Lung (tissue), 12 donors: ENCODE data around the gene TTLL12. TPM values are rescaled to one million over a fixed set of nuclear protein-coding genes. Genes with fewer than 3 reads are reported as not detected.

Source experiments
- ATAC-seq: fragments of 200-7000 bp; cut with Tn5 transposase; one replicate; pipeline ENCODE4 v1.9.1; 2020; ENCODE audit warnings: moderate number of reproducible peaks; ENCODE audit not compliant: insufficient read depth, low FRiP score
- DNase-seq, 3 donors: peaks; one replicate each; pipeline ENCODE4 v3.0.0-alpha.2; 2013 to 2017
- H3K27ac ChIP-seq, 2 donors: one replicate each; pipeline ENCODE4 v1.5.1; 2013; ENCODE audit warnings: mild to moderate bottlenecking in 2 of 2, moderate library complexity in 2 of 2, control low read depth in 1 of 2, inconsistent platforms in 1 of 2, low read depth in 1 of 2, low read length in 1 of 2
- H3K27me3 ChIP-seq, 3 donors: one replicate each; pipeline ENCODE4 v1.5.1; 2013; ENCODE audit warnings: low read length in 2 of 3; ENCODE audit not compliant: control insufficient read depth in 3 of 3, insufficient read depth in 3 of 3
- H3K36me3 ChIP-seq, 4 donors: one replicate each; pipeline ENCODE4 v1.5.1; 2013; ENCODE audit warnings: low read length in 4 of 4, mild to moderate bottlenecking in 1 of 4, moderate library complexity in 1 of 4; ENCODE audit not compliant: control insufficient read depth in 4 of 4, insufficient read depth in 4 of 4
- H3K4me1 ChIP-seq, 5 donors: one replicate each; pipeline ENCODE4 v1.5.1; 2013; ENCODE audit warnings: low read length in 5 of 5, mild to moderate bottlenecking in 2 of 5, moderate library complexity in 1 of 5; ENCODE audit not compliant: control insufficient read depth in 5 of 5, insufficient read depth in 5 of 5
- H3K4me3 ChIP-seq: one replicate; pipeline ENCODE4 v1.5.1; 2013; ENCODE audit warnings: mild to moderate bottlenecking, control low read depth, moderate library complexity
- H3K9ac ChIP-seq, 2 donors: one replicate each; pipeline ENCODE4 v1.5.1; 2013; ENCODE audit warnings: low read length in 2 of 2, control low read depth in 1 of 2; ENCODE audit not compliant: insufficient read depth in 1 of 2
- H3K9me3 ChIP-seq, 4 donors: one replicate each; pipeline ENCODE4 v1.5.1; 2013; ENCODE audit warnings: low read length in 3 of 4, mild to moderate bottlenecking in 1 of 4, moderate library complexity in 1 of 4; ENCODE audit not compliant: control insufficient read depth in 4 of 4, insufficient read depth in 3 of 4
- WGBS, 2 donors: extraction: QIAGEN DNeasy Blood & Tissue Kit; methylation state at CpG; one replicate each; pipeline ENCODE4 v1.1.7; 2013; 5-methylcytosine and 5-hydroxymethylcytosine counted together
- polyA plus RNA-seq, 2 donors: library from polyadenylated mRNA; stranded (reverse); fragments of 200-250 nt; gene quantifications; one replicate each; pipeline ENCODE4 v1.2.1, GENCODE V29; 2013
- total RNA-seq, 2 donors: library from RNA; depleted of rRNA in 1 of 2; stranded (reverse); fragments of >200 nt in 1 of 2; gene quantifications; one replicate each; pipeline ENCODE4 v1.2.1, GENCODE V29; 2014 to 2021
- TF ChIP-seq, protein P1 (sequence below): IDR thresholded peaks from 2 replicates; pipeline ENCODE4 v1.5.1; 2012; ENCODE audit warnings: mild to moderate bottlenecking; ENCODE audit errors: control extremely low read depth, extremely low read depth
- donor health status: control.
- donor health status: control.
- donor health status: Bipolar disorder and iron deficiency.
- donor health status: healthy.
- donor health status: DM: yes; HTN: yes; CAD: no.

TTLL12 gene
- total and polyA plus RNA-seq, 4 donors = 15.8 to 35.5 (median 25.3) TPM

DNA sequence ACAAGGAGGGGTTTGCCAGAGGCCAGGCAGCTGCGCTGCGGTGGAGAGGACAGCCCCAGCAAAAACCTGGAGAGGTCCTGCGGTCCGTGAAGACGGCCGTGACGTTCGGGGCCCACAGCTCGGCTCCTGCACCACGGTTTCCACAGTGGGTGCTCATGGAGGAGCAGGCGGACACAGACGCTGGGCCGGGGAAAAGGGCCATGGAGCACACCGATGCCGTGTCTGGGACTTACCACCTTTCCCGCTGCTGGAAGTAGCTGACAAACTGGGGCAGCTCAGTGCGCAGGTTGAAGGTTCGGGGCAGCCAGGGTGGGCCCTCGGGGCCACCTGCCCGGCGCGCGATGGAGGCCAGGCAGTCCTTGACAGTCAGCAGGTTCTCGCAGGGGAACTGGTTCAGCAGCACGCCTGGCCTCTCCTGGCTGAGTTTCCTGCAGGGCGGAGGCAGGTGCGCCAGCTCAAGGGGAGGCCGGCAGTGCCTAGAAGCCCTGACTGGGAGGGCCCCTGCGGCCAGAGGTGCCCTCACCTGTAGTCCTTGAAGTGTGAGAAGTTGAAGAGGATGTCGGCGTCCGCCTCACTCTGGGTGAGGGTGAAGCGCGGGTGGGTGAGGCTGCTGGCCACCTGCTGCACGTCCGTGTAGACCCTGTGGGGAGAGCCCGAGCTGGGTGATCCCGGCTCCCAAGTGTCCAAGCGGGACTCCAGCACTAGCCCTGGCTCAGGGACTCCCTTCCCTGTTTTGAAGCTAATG lies 12.8 kb downstream of the TTLL12 start:
- Histone ChIP-seq H3K9me3 (peaks cover 0 to 4% (median 0%) of the 10 kb centered on the region in 4 donors), H3K36me3 (peaks cover 0 to 58% (median 23%) of the 10 kb centered on the region in 4 donors), H3K27me3 (no peaks in the 10 kb centered on the region), H3K27ac (no peak overlapping the region), H3K4me1 (peaks cover 0 to 2% (median 0%) of the 10 kb centered on the region in 5 donors), H3K9ac (no peak overlapping the region), H3K4me3 (no peak overlapping the region)
- TF ChIP-seq, protein P1, sequence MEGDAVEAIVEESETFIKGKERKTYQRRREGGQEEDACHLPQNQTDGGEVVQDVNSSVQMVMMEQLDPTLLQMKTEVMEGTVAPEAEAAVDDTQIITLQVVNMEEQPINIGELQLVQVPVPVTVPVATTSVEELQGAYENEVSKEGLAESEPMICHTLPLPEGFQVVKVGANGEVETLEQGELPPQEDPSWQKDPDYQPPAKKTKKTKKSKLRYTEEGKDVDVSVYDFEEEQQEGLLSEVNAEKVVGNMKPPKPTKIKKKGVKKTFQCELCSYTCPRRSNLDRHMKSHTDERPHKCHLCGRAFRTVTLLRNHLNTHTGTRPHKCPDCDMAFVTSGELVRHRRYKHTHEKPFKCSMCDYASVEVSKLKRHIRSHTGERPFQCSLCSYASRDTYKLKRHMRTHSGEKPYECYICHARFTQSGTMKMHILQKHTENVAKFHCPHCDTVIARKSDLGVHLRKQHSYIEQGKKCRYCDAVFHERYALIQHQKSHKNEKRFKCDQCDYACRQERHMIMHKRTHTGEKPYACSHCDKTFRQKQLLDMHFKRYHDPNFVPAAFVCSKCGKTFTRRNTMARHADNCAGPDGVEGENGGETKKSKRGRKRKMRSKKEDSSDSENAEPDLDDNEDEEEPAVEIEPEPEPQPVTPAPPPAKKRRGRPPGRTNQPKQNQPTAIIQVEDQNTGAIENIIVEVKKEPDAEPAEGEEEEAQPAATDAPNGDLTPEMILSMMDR = no peak
- DNase-seq (no peak), ATAC-seq (no peak)
- WGBS, 2 donors = 94 to 96% methylated on average over 39 of the region's 39 CpGs

DNA sequence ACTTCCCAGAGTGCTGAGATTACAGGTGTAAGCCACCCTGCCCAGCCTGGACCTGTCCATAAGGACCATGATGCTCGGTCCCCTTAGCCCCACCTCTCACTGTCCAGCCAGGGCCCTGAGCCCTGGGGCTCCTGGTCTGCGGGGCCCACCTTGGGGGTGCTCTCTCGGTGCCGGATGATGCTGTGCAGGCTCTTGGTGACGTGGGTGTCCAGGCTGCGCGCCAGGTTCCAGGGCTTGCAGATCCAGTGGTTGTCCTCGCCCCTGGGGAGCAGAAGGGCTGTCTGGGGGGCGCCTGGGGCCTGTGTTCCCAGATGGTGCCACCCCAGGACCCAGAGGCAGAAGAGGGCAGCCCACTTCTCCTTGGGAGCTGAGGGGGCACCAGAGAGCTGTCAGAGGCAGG lies 13.4 kb downstream of the TTLL12 start:
- peaks cover 0 to 4% (median 0%) of the 10 kb centered on the region in 4 donors for H3K9me3 ChIP-seq
- no peak for ATAC-seq
- no peak for DNase-seq
- H3K4me3 ChIP-seq = no peak overlapping the region
- H3K9ac ChIP-seq = no peak overlapping the region
- TF ChIP-seq, protein P1 = no peak
- H3K27me3 ChIP-seq = no peaks in the 10 kb centered on the region
- WGBS, 2 donors = 95 to 97% methylated on average over 9 of the region's 9 CpGs
- peaks cover 0 to 59% (median 20%) of the 10 kb centered on the region in 4 donors for H3K36me3 ChIP-seq
- no peak overlapping the region for H3K27ac ChIP-seq
- H3K4me1 ChIP-seq = peaks cover 0 to 2% (median 0%) of the 10 kb centered on the region in 5 donors

DNA sequence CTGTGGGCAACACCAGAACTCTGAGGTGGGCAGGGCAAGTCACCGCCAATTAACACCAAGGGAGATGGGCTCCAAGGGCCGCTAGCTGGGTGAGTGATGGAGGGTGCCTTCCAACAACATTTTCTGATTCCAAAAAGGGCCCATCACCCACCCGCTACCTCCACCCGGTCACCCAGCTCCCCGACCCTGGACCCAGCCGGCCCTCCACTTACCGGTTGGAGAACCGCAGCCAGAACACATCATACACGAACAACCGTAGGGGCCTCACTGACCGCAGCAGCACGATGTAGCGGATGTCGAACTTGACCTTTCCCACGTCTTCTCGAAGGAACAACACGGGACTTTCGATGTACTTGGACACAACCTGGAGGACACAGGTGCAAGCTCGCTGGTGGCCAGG lies 14.7 kb downstream of the TTLL12 start:
- WGBS, 2 donors = 97% methylated on average over 19 of the region's 19 CpGs
- peaks cover 0 to 68% (median 20%) of the 10 kb centered on the region in 4 donors for H3K36me3 ChIP-seq
- TF ChIP-seq, protein P1 = no peak
- H3K4me1 ChIP-seq = peaks cover 0 to 2% (median 0%) of the 10 kb centered on the region in 5 donors
- H3K4me3 ChIP-seq = no peak overlapping the region
- no peak overlapping the region for H3K9ac ChIP-seq
- no peak for DNase-seq
- ATAC-seq = no peak
- peaks cover 0 to 4% (median 0%) of the 10 kb centered on the region in 4 donors for H3K9me3 ChIP-seq
- H3K27ac ChIP-seq = no peak overlapping the region
- no peaks in the 10 kb centered on the region for H3K27me3 ChIP-seq
